ENCODE data around the gene ATP2B3. TPM values are rescaled to one million over a fixed set of nuclear protein-coding genes. Genes with fewer than 3 reads are reported as not detected.

ATP2B3 gene
- total RNA-seq, 4 donors from 2014 or later: not detected

DNA sequence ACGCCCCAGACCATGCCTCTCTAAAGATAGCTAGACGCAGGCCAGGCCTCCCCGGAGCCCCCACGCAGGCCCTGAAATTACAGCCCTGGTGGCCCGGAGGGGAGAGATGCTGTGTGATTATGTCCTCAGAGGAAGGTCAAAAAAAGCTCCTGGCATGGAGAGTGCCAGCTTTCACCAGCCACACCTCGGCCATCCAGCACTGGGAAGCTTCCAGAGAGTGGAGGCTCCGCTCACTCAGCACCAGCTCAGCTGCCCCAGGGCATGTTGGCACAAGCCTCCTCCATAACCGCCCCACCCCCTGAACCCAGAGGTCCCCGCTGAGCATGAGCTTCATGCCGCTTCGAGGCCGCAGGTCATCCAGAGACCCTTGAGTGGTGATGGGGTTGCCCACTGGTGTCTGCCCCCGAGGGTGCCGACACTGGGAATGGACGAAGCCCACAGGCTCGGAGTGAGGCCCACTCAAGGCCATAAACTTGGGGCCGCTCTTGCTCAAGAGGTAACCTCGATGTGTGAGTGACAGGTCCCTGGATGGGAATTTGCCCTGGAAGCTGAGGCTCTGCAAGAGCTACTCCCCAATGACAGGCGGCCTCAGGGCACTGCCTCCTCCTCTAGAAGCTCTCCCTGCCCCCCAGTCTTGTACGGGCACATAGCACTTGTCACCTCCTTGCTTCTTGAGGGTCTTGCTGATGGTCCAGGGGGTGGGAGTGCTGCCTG lies 27.1 kb upstream of the ATP2B3 start:
- Histone ChIP-seq H3K27me3 (peaks cover 0 to 4% (median 0%) of the 10 kb centered on the region in 3 donors), H3K27ac (no peak overlapping the region), H3K4me3 (no peak overlapping the region), H3K4me1 (no peaks in the 10 kb centered on the region), H3K9me3 (no peaks in the 10 kb centered on the region), H3K36me3 (no peaks in the 10 kb centered on the region)
- in situ Hi-C loops (cut with MboI; ENCODE audit: low sequenced_read_pairs in 4 of 4): no loop called here
- DNase-seq (no peak), ATAC-seq (no peak)
- TF ChIP-seq POLR2A (IDR thresholded peaks at IDR 0.05): no peak
- TF ChIP-seq, protein P1, sequence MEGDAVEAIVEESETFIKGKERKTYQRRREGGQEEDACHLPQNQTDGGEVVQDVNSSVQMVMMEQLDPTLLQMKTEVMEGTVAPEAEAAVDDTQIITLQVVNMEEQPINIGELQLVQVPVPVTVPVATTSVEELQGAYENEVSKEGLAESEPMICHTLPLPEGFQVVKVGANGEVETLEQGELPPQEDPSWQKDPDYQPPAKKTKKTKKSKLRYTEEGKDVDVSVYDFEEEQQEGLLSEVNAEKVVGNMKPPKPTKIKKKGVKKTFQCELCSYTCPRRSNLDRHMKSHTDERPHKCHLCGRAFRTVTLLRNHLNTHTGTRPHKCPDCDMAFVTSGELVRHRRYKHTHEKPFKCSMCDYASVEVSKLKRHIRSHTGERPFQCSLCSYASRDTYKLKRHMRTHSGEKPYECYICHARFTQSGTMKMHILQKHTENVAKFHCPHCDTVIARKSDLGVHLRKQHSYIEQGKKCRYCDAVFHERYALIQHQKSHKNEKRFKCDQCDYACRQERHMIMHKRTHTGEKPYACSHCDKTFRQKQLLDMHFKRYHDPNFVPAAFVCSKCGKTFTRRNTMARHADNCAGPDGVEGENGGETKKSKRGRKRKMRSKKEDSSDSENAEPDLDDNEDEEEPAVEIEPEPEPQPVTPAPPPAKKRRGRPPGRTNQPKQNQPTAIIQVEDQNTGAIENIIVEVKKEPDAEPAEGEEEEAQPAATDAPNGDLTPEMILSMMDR (IDR thresholded peaks at IDR 0.05 in 4 of 5, conservative IDR thresholded peaks at IDR 0.05 in 1 of 5): no peak
- intact Hi-C loops (cut with DNase I; ENCODE audit: low total_unique reads): no loop called here

DNA sequence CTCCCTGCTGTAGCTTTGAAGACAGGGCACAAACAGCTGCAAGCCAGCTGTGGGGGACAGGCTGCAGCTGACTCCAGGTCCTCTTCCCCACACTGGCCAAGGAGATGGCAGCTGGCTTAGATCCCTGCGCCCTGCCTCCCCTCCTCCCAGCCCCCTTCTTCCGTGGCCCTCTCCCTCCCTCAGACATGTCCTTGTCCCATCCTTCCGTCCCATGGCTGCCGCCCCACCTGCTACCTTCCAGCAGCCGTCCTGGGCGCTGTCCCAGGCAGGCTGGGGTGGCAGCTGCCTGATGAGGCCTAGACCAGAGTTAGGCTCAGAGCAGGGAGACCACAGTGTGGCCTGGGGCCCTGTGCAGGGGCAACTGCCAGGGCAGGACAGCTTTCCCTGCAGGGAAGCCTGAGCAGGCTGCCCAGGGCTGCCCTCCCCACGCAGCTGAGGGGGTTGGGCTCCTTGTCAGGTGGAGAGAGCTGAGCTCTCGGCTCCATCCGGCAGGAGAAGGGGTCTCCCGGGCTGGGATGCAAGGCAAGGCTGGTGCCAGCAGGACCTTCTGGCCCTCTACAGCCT lies 26.0 kb upstream of the ATP2B3 start:
- Histone ChIP-seq H3K27me3 (peaks cover 0 to 5% (median 4%) of the 10 kb centered on the region in 3 donors), H3K4me3 (no peak overlapping the region), H3K36me3 (no peaks in the 10 kb centered on the region), H3K9me3 (no peaks in the 10 kb centered on the region), H3K27ac (no peak overlapping the region), H3K4me1 (no peaks in the 10 kb centered on the region)
- in situ Hi-C loops (cut with MboI; ENCODE audit: low sequenced_read_pairs in 4 of 4): no loop called here
- DNase-seq (no peak), ATAC-seq (no peak)
- intact Hi-C loops (cut with DNase I; ENCODE audit: low total_unique reads): no loop called here
- TF ChIP-seq, protein P1 (IDR thresholded peaks at IDR 0.05 in 4 of 5, conservative IDR thresholded peaks at IDR 0.05 in 1 of 5): no peak
- TF ChIP-seq POLR2A (IDR thresholded peaks at IDR 0.05): no peak

DNA sequence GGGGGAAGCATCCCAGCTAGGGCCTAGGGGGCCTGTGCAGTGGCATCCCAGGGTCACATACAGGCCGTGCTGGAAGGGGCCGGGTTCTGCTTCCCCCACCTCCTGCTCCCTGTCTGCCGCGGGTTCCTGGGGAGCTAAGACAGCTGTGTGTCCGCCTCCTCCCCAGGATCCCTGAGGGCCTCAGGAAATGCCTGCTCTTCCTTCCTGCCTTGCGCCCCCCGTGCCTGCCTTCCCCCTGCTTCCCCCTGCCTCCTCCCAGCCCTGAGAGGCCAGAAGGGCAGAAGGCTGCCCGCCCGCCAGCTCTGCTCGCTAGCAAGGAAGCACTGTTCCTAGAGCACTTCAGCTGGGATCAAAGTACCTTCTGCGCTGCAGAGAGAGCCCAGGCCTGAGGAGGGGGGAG lies 25.5 kb upstream of the ATP2B3 start:
- Histone ChIP-seq H3K9me3 (no peaks in the 10 kb centered on the region), H3K27me3 (peaks cover 0 to 6% (median 4%) of the 10 kb centered on the region in 3 donors), H3K4me3 (no peak overlapping the region), H3K27ac (no peak overlapping the region), H3K4me1 (no peaks in the 10 kb centered on the region), H3K36me3 (no peaks in the 10 kb centered on the region)
- no peak for ATAC-seq
- no peak for DNase-seq
- intact Hi-C loops (cut with DNase I; ENCODE audit: low total_unique reads) (no loop called here), in situ Hi-C loops (cut with MboI; ENCODE audit: low sequenced_read_pairs in 4 of 4) (no loop called here)
- TF ChIP-seq POLR2A (IDR thresholded peaks at IDR 0.05): no peak
- TF ChIP-seq, protein P1 (IDR thresholded peaks at IDR 0.05 in 4 of 5, conservative IDR thresholded peaks at IDR 0.05 in 1 of 5): no peak

DNA sequence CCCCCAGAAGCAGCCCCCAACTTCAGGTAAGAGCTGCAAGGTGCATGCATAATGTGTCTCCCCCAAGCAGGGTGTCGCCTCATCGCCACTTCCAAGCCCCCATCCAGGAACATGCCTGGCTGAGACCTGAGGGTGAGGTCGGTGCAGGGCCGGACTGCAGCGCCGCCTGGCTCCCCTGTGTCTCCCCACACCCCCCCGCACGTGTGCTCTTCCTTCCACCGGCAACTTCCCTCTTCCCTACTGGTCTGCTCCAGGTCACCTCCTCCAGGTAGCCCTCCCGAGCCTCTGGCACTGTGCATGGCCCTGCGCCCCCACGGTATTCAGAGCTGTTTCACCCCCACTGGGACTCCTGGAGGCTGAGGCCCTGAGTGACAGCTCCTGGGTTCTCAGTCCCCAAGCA lies 24.9 kb upstream of the ATP2B3 start:
- Histone ChIP-seq H3K4me1 (no peaks in the 10 kb centered on the region), H3K4me3 (no peak overlapping the region), H3K9me3 (no peaks in the 10 kb centered on the region), H3K27ac (no peak overlapping the region), H3K36me3 (no peaks in the 10 kb centered on the region), H3K27me3 (peaks cover 0 to 6% (median 4%) of the 10 kb centered on the region in 3 donors)
- no peak for TF ChIP-seq POLR2A (IDR thresholded peaks at IDR 0.05)
- TF ChIP-seq, protein P1 (IDR thresholded peaks at IDR 0.05 in 4 of 5, conservative IDR thresholded peaks at IDR 0.05 in 1 of 5): no peak
- DNase-seq (no peak), ATAC-seq (no peak)
- in situ Hi-C loops (cut with MboI; ENCODE audit: low sequenced_read_pairs in 4 of 4): no loop called here
- intact Hi-C loops (cut with DNase I; ENCODE audit: low total_unique reads): no loop called here
